ENCODE data around the gene SFXN5. TPM values are rescaled to one million over a fixed set of nuclear protein-coding genes. Genes with fewer than 3 reads are reported as not detected.

SFXN5 gene
- total RNA-seq, 1 experiment from 2014 or later: 25.9 TPM

GRCh38 chr2:73063909-73064875 is 7.3 kb downstream of the SFXN5 start:
- H3K9me3 Mint-ChIP-seq: no peaks in the 10 kb centered on the region
- peaks cover 34% of the 10 kb centered on the region for H3K4me1 Mint-ChIP-seq

GRCh38 chr2:73063472-73063871 is 8.0 kb downstream of the SFXN5 start:
- Mint-ChIP-seq H3K4me1 (peaks cover 27% of the 10 kb centered on the region), H3K9me3 (no peaks in the 10 kb centered on the region), H3K36me3 (no peaks in the 10 kb centered on the region; the same call in 1 of the 2 replicates), H3K27ac (peak overlapping the region; percentile 90), H3K27me3 (ENCODE audit: low read depth) (no peaks in the 10 kb centered on the region), H3K4me3 (no peak overlapping the region)
- ATAC-seq (peak; percentile 13), DNase-seq (ENCODE audit: low spot score) (no peak)
- CTCF ChIA-PET: interaction anchor here (0.5 to 2.3 kb wide), 13 partner anchors 8 to 176 kb away, joined by 3 to 14 read pairs (median 4); partner anchors contain the start of genes SFXN5 and SPR
- TF ChIP-seq SMAD4 (CRISPR knock-in tag; IDR thresholded peaks at IDR 0.05): no peak
- TF ChIP-seq NR2C2 (CRISPR knock-in tag; IDR thresholded peaks at IDR 0.05): no peak
- TF ChIP-seq, protein P1, sequence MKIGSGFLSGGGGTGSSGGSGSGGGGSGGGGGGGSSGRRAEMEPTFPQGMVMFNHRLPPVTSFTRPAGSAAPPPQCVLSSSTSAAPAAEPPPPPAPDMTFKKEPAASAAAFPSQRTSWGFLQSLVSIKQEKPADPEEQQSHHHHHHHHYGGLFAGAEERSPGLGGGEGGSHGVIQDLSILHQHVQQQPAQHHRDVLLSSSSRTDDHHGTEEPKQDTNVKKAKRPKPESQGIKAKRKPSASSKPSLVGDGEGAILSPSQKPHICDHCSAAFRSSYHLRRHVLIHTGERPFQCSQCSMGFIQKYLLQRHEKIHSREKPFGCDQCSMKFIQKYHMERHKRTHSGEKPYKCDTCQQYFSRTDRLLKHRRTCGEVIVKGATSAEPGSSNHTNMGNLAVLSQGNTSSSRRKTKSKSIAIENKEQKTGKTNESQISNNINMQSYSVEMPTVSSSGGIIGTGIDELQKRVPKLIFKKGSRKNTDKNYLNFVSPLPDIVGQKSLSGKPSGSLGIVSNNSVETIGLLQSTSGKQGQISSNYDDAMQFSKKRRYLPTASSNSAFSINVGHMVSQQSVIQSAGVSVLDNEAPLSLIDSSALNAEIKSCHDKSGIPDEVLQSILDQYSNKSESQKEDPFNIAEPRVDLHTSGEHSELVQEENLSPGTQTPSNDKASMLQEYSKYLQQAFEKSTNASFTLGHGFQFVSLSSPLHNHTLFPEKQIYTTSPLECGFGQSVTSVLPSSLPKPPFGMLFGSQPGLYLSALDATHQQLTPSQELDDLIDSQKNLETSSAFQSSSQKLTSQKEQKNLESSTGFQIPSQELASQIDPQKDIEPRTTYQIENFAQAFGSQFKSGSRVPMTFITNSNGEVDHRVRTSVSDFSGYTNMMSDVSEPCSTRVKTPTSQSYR (CRISPR knock-in tag; IDR thresholded peaks at IDR 0.05): no peak
- no peak for TF ChIP-seq GTF2I (CRISPR knock-in tag; conservative IDR thresholded peaks at IDR 0.05)
- TF ChIP-seq, protein P2, sequence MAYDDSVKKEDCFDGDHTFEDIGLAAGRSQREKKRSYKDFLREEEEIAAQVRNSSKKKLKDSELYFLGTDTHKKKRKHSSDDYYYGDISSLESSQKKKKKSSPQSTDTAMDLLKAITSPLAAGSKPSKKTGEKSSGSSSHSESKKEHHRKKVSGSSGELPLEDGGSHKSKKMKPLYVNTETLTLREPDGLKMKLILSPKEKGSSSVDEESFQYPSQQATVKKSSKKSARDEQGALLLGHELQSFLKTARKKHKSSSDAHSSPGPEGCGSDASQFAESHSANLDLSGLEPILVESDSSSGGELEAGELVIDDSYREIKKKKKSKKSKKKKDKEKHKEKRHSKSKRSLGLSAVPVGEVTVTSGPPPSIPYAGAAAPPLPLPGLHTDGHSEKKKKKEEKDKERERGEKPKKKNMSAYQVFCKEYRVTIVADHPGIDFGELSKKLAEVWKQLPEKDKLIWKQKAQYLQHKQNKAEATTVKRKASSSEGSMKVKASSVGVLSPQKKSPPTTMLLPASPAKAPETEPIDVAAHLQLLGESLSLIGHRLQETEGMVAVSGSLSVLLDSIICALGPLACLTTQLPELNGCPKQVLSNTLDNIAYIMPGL (CRISPR knock-in tag; IDR thresholded peaks at IDR 0.05): no peak
- TF ChIP-seq, protein P3, sequence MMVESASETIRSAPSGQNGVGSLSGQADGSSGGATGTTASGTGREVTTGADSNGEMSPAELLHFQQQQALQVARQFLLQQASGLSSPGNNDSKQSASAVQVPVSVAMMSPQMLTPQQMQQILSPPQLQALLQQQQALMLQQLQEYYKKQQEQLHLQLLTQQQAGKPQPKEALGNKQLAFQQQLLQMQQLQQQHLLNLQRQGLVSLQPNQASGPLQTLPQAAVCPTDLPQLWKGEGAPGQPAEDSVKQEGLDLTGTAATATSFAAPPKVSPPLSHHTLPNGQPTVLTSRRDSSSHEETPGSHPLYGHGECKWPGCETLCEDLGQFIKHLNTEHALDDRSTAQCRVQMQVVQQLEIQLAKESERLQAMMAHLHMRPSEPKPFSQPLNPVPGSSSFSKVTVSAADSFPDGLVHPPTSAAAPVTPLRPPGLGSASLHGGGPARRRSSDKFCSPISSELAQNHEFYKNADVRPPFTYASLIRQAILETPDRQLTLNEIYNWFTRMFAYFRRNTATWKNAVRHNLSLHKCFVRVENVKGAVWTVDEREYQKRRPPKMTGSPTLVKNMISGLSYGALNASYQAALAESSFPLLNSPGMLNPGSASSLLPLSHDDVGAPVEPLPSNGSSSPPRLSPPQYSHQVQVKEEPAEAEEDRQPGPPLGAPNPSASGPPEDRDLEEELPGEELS (CRISPR knock-in tag; IDR thresholded peaks at IDR 0.05): no peak
- TF ChIP-seq ZNF219 (CRISPR knock-in tag; IDR thresholded peaks at IDR 0.05; ENCODE audit: borderline replicate concordance): no peak
- POLR2A ChIA-PET: interaction anchor here (0.9 kb wide), 1 partner anchor 55 kb away, joined by 3 read pairs; no protein-coding TSS in a partner anchor

More at GRCh38 chr2:73063909-73064875, 7.3 kb downstream of the SFXN5 start:
- DNase-seq (ENCODE audit: low spot score): peak; percentile 35
- ATAC-seq: peak; percentile 76
- 0 out of 2 replicates have a peak overlapping the region, but pooled peaks have one; percentile 13 for H3K4me3 Mint-ChIP-seq
- no peaks in the 10 kb centered on the region for H3K27me3 Mint-ChIP-seq (ENCODE audit: low read depth)
- peak overlapping the region; percentile 90 for H3K27ac Mint-ChIP-seq
- ChIA-PET POLR2A (interaction anchor here (0.6 to 0.9 kb wide), 2 partner anchors 56 to 142 kb away, joined by 3 read pairs; no protein-coding TSS in a partner anchor), CTCF (interaction anchor here (0.5 to 2.3 kb wide), 17 partner anchors 7 to 201 kb away, joined by 3 to 14 read pairs (median 4); partner anchors contain the start of genes SFXN5 and SPR)
- TF ChIP-seq ZNF138 (CRISPR knock-in tag; conservative IDR thresholded peaks at IDR 0.05) (no peak), NFYB (CRISPR knock-in tag; conservative IDR thresholded peaks at IDR 0.05; ENCODE audit: low read depth) (no peak), NR2C2 (CRISPR knock-in tag; IDR thresholded peaks at IDR 0.05) (no peak), MXD4 (CRISPR knock-in tag; IDR thresholded peaks at IDR 0.05; ENCODE audit: borderline replicate concordance) (no peak), GRHL2 (CRISPR knock-in tag; IDR thresholded peaks at IDR 0.05; ENCODE audit: insufficient replicate concordance, severe bottlenecking) (no peak), NR3C1 (CRISPR knock-in tag; conservative IDR thresholded peaks at IDR 0.05; ENCODE audit: low read depth) (no peak), ZMAT4 (CRISPR knock-in tag; IDR thresholded peaks at IDR 0.05) (no peak), GTF2I (CRISPR knock-in tag; conservative IDR thresholded peaks at IDR 0.05) (no peak)
- TF ChIP-seq, protein P4, sequence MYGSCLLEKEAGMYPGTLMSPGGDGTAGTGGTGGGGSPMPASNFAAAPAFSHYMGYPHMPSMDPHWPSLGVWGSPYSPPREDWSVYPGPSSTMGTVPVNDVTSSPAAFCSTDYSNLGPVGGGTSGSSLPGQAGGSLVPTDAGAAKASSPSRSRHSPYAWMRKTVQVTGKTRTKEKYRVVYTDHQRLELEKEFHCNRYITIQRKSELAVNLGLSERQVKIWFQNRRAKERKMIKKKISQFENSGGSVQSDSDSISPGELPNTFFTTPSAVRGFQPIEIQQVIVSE (CRISPR knock-in tag; IDR thresholded peaks at IDR 0.05; ENCODE audit: borderline replicate concordance): no peak
- TF ChIP-seq, protein P1 (CRISPR knock-in tag; IDR thresholded peaks at IDR 0.05): no peak
- TF ChIP-seq, protein P5, sequence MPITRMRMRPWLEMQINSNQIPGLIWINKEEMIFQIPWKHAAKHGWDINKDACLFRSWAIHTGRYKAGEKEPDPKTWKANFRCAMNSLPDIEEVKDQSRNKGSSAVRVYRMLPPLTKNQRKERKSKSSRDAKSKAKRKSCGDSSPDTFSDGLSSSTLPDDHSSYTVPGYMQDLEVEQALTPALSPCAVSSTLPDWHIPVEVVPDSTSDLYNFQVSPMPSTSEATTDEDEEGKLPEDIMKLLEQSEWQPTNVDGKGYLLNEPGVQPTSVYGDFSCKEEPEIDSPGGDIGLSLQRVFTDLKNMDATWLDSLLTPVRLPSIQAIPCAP (CRISPR knock-in tag; IDR thresholded peaks at IDR 0.05): no peak
- TF ChIP-seq, protein P6, sequence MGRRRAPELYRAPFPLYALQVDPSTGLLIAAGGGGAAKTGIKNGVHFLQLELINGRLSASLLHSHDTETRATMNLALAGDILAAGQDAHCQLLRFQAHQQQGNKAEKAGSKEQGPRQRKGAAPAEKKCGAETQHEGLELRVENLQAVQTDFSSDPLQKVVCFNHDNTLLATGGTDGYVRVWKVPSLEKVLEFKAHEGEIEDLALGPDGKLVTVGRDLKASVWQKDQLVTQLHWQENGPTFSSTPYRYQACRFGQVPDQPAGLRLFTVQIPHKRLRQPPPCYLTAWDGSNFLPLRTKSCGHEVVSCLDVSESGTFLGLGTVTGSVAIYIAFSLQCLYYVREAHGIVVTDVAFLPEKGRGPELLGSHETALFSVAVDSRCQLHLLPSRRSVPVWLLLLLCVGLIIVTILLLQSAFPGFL (CRISPR knock-in tag; IDR thresholded peaks at IDR 0.05; ENCODE audit: borderline replicate concordance): no peak
- H3K36me3 Mint-ChIP-seq: no peaks in the 10 kb centered on the region; the same call in 1 of the 2 replicates
